ENCODE measurements around the gene NNT.

The NNT gene

DNA sequence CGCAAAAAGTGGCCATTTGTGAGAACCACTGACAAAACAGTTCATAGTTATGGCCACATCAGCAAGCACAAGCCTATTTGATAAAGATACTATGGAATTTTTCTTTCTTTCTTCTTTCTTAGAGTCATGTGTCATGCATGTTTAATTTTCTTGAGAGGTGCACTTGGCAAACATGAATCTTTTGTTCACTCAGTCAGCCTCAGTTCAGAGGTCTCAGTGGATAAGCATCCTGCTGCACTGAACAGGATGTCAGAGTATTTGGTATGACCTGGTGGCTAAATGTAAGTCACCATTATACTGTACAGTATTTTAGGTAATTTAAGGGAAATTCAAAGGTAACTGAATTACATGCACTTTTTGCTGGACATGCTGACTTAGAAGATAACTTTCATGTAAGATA is 5.4 kb downstream of the NNT start:
- Histone ChIP-seq H3K27me3 (ENCODE audit: insufficient read depth, low read depth) (no peaks in the 10 kb centered on the region), H3K4me1 (ENCODE audit: low read depth, poor library complexity, severe bottlenecking) (peaks cover 10% of the 10 kb centered on the region), H3K36me3 (ENCODE audit: insufficient read depth) (no peaks in the 10 kb centered on the region; the same call in 1 of the 2 replicates), H3K4me2 (no peak overlapping the region), H3K27ac (no peak overlapping the region), H3K79me2 (ENCODE audit: insufficient read depth, low read depth) (peaks cover 19% of the 10 kb centered on the region), H4K20me1 (ENCODE audit: insufficient read depth) (no peaks in the 10 kb centered on the region), H3K4me3 (IDR thresholded peaks at IDR 0.05; ENCODE audit: insufficient read depth, low read depth, low read length) (no peak overlapping the region), H2AFZ (ENCODE audit: low read depth) (no peak overlapping the region), H3K9ac (no peak overlapping the region)
- TF ChIP-seq, protein P1, sequence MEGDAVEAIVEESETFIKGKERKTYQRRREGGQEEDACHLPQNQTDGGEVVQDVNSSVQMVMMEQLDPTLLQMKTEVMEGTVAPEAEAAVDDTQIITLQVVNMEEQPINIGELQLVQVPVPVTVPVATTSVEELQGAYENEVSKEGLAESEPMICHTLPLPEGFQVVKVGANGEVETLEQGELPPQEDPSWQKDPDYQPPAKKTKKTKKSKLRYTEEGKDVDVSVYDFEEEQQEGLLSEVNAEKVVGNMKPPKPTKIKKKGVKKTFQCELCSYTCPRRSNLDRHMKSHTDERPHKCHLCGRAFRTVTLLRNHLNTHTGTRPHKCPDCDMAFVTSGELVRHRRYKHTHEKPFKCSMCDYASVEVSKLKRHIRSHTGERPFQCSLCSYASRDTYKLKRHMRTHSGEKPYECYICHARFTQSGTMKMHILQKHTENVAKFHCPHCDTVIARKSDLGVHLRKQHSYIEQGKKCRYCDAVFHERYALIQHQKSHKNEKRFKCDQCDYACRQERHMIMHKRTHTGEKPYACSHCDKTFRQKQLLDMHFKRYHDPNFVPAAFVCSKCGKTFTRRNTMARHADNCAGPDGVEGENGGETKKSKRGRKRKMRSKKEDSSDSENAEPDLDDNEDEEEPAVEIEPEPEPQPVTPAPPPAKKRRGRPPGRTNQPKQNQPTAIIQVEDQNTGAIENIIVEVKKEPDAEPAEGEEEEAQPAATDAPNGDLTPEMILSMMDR (conservative IDR thresholded peaks at IDR 0.05; ENCODE audit: low read depth, low read length): no peak

DNA sequence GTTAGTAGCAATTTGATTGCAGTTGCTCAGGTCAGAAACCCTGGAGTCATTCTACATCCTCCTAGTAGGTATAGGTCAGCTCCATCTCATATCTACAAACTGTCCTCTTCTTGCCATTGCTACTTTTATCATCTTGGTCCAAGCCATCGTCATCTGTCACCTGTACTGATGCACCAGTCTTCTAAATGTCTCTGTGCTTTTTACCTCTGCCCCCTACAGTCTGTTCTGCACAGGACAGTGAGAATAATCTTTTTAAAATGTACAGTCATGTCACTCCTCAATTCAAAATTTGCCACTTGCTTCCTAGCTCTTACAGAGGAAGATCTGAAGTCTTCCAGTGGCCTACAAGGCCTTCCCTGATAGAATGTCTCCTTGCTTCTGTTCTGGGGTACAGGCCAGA is 6.8 kb downstream of the NNT start:
- H3K79me2 ChIP-seq (ENCODE audit: insufficient read depth, low read depth): peaks cover 7% of the 10 kb centered on the region
- H3K36me3 ChIP-seq (ENCODE audit: insufficient read depth): no peaks in the 10 kb centered on the region; the same call in 1 of the 2 replicates
- no peak overlapping the region for H3K9ac ChIP-seq
- H2AFZ ChIP-seq (ENCODE audit: low read depth): no peak overlapping the region
- TF ChIP-seq, protein P1 (conservative IDR thresholded peaks at IDR 0.05; ENCODE audit: low read depth, low read length): peak; percentile 36; the same call in 1 of the 2 replicates
- H3K27me3 ChIP-seq (ENCODE audit: insufficient read depth, low read depth): no peaks in the 10 kb centered on the region
- H3K4me1 ChIP-seq (ENCODE audit: low read depth, poor library complexity, severe bottlenecking): peaks cover 2% of the 10 kb centered on the region
- H3K27ac ChIP-seq: no peak overlapping the region
- no peak overlapping the region for H3K4me2 ChIP-seq
- H4K20me1 ChIP-seq (ENCODE audit: insufficient read depth): no peaks in the 10 kb centered on the region
- H3K4me3 ChIP-seq (IDR thresholded peaks at IDR 0.05; ENCODE audit: insufficient read depth, low read depth, low read length): no peak overlapping the region

DNA sequence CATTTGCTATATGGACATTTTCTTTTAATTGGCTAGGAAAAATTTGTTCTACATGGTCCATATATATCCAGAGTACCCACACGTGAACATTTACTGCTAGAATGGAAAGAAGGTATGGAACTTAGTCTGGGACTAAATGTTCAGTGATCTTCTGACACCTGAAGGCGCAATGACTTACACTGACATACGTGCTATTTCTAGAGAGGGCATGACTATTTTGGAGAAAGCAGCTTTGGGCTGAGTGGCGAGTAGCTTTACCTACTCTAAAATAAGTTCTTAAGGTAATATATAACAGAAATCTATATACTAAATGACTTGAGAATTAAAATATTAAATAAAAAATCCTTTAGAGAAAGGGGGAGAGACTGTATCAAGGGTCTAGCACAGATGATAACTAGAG is 10.4 kb downstream of the NNT start:
- no peak overlapping the region for H3K4me3 ChIP-seq (IDR thresholded peaks at IDR 0.05; ENCODE audit: insufficient read depth, low read depth, low read length)
- H3K27me3 ChIP-seq (ENCODE audit: insufficient read depth, low read depth): no peaks in the 10 kb centered on the region
- TF ChIP-seq, protein P1 (conservative IDR thresholded peaks at IDR 0.05; ENCODE audit: low read depth, low read length): no peak
- H4K20me1 ChIP-seq (ENCODE audit: insufficient read depth): no peaks in the 10 kb centered on the region
- no peak overlapping the region for H3K4me2 ChIP-seq
- H3K4me1 ChIP-seq (ENCODE audit: low read depth, poor library complexity, severe bottlenecking): no peaks in the 10 kb centered on the region
- H3K36me3 ChIP-seq (ENCODE audit: insufficient read depth): no peaks in the 10 kb centered on the region; the same call in 1 of the 2 replicates
- no peak overlapping the region for H3K9ac ChIP-seq
- no peaks in the 10 kb centered on the region; the same call in 1 of the 2 replicates for H3K79me2 ChIP-seq (ENCODE audit: insufficient read depth, low read depth)
- H2AFZ ChIP-seq (ENCODE audit: low read depth): no peak overlapping the region
- no peak overlapping the region for H3K27ac ChIP-seq

GRCh38 chr5:43615445-43616184 is 12.6 kb downstream of the NNT start:
- H3K9ac ChIP-seq: no peak overlapping the region
- no peaks in the 10 kb centered on the region for H3K79me2 ChIP-seq (ENCODE audit: insufficient read depth, low read depth)
- no peak overlapping the region for H3K4me3 ChIP-seq (IDR thresholded peaks at IDR 0.05; ENCODE audit: insufficient read depth, low read depth, low read length)
- no peaks in the 10 kb centered on the region for H3K27me3 ChIP-seq (ENCODE audit: insufficient read depth, low read depth)
- no peaks in the 10 kb centered on the region for H3K36me3 ChIP-seq (ENCODE audit: insufficient read depth)
- H3K27ac ChIP-seq: no peak overlapping the region
- TF ChIP-seq, protein P1 (conservative IDR thresholded peaks at IDR 0.05; ENCODE audit: low read depth, low read length): no peak
- H2AFZ ChIP-seq (ENCODE audit: low read depth): no peak overlapping the region
- no peak overlapping the region for H3K4me2 ChIP-seq
- H4K20me1 ChIP-seq (ENCODE audit: insufficient read depth): no peaks in the 10 kb centered on the region
- H3K4me1 ChIP-seq (ENCODE audit: low read depth, poor library complexity, severe bottlenecking): no peaks in the 10 kb centered on the region
